K562 (cell line): ENCODE results near the gene BRPF1. TPM values are rescaled to one million over a fixed set of nuclear protein-coding genes. Genes with fewer than 3 reads are reported as not detected.

Source experiments
- BDP1 ChIP-seq: IDR thresholded peaks from 3 replicates; pipeline ENCODE4 v1.6.1; 2011; ENCODE audit not compliant: insufficient read length, insufficient read depth
- CBFB ChIP-seq: sonication (generic); formaldehyde crosslinking; IDR thresholded peaks from 2 replicates; pipeline ENCODE4 v1.4.0; 2020; ENCODE audit warnings: mild to moderate bottlenecking, missing genetic modification reagents
- CHD4 ChIP-seq: fragments of 200-600 bp; sonication (generic); IDR thresholded peaks from 3 replicates; pipeline ENCODE4 v1.6.1; 2012; ENCODE audit warnings: low read depth, mild to moderate bottlenecking, mixed read lengths, low read length, inconsistent platforms; ENCODE audit not compliant: insufficient read depth, insufficient replicate concordance, poor library complexity, severe bottlenecking
- ETV6 ChIP-seq, 3 experiments: fragments of 150-350 bp in 1 of 3; sonication (generic) in 1 of 3; formaldehyde crosslinking in 1 of 3; IDR thresholded peaks; 2 replicates each; pipeline versions ENCODE4 v1.6.1 to v1.8.0; 2014 to 2022; ENCODE audit warnings: borderline replicate concordance in 2 of 3, low read depth in 2 of 3, antibody characterized with exemption in 1 of 3, low read length in 1 of 3, mild to moderate bottlenecking in 1 of 3, missing genetic modification reagents in 1 of 3
- EZH2 ChIP-seq: IDR thresholded peaks from 2 replicates; pipeline ENCODE4 v1.6.1; 2012; ENCODE audit warnings: low read depth, mild to moderate bottlenecking, inconsistent platforms, low read length, borderline replicate concordance
- GTF2B ChIP-seq: IDR thresholded peaks from 2 replicates; pipeline ENCODE4 v1.6.1; 2011; ENCODE audit not compliant: insufficient read length; ENCODE audit errors: extremely low read depth
- HBP1 ChIP-seq: fragments of 450-650 bp; formaldehyde crosslinking; IDR thresholded peaks from 2 replicates; pipeline ENCODE4 v1.4.0; 2022; ENCODE audit warnings: missing genetic modification characterization
- HDAC8 ChIP-seq: fragments of 450-650 bp; IDR thresholded peaks from 2 replicates; pipeline ENCODE4 v1.6.1; 2016; ENCODE audit warnings: mild to moderate bottlenecking, missing genetic modification characterization, moderate library complexity, missing compliant biosample characterization
- NCOA2 ChIP-seq, 2 experiments: fragments of 450-650 bp; IDR thresholded peaks; 2 replicates each; pipeline ENCODE4 v1.6.1; 2018; ENCODE audit warnings: mild to moderate bottlenecking in 2 of 2, moderate library complexity in 1 of 2; ENCODE audit not compliant: partially characterized antibody in 2 of 2
- PHF21A ChIP-seq: fragments of 450-650 bp; IDR thresholded peaks from 2 replicates; pipeline ENCODE4 v1.6.1; 2017; ENCODE audit warnings: low read depth, borderline replicate concordance
- THRB ChIP-seq: fragments of 450-650 bp; formaldehyde crosslinking; conservative IDR thresholded peaks from 2 replicates; pipeline ENCODE4 v1.4.0; 2022; ENCODE audit warnings: mild to moderate bottlenecking, missing genetic modification characterization
- ZC3H11A ChIP-seq: IDR thresholded peaks from 2 replicates; pipeline ENCODE4 v1.6.1; 2012; ENCODE audit warnings: low read depth, low read length, improper control_type of control experiment
- ZNF212 ChIP-seq: fragments of 450-650 bp; formaldehyde crosslinking; IDR thresholded peaks from 2 replicates; pipeline ENCODE4 v1.4.0; 2020; ENCODE audit warnings: mild to moderate bottlenecking
- ZNF407 ChIP-seq: fragments of 450-650 bp; IDR thresholded peaks from 2 replicates; pipeline ENCODE4 v1.6.1; 2016; ENCODE audit warnings: low read depth
- ZNF584 ChIP-seq: fragments of 200-800 bp; sonication (Bioruptor generic); IDR thresholded peaks from 2 replicates; pipeline ENCODE4 v1.6.1; 2016; ENCODE audit warnings: low read depth, mild to moderate bottlenecking, missing genetic modification characterization, missing compliant biosample characterization
- ZNF668 ChIP-seq: fragments of 250-450 bp; sonication (Bioruptor Pico); IDR thresholded peaks from 2 replicates; pipeline ENCODE4 v1.8.0; 2022; ENCODE audit warnings: mild to moderate bottlenecking, inconsistent platforms
- polyA plus RNA-seq, 8 experiments: library from polyadenylated mRNA; depleted of rRNA in 4 of 8; stranded (reverse) in 5 of 8; unstranded in 3 of 8; fragments of >200 nt; fragmentation: Nextera tagmentation in 2 of 8; fragmentation: Illumina TruSeq in 1 of 8; extraction: Ambion mirVana in 2 of 8; extraction: Trizol in 1 of 8; gene quantifications; 2 replicates each; pipeline versions ENCODE4 v1.2.1 to v1.2.3, GENCODE V29; 2011 to 2014; ENCODE audit warnings: inconsistent platforms in 1 of 8, missing spikeins in 1 of 8
- total RNA-seq, 7 experiments: library from RNA; depleted of rRNA in 6 of 7; stranded (reverse); fragments of >200 nt in 6 of 7; fragmentation: Illumina TruSeq in 2 of 7; extraction: Trizol in 2 of 7; gene quantifications; 2 replicates each; pipeline versions ENCODE4 v1.2.1 to v1.2.3, GENCODE V29; 2011 to 2021; ENCODE audit warnings: low replicate concordance in 1 of 7

The BRPF1 gene
- total and polyA plus RNA-seq, 9 of the 15 experiments (the other 6 are each of a cell fraction or from before 2014, with no cell fraction given), result 1.1 to 40.2 (median 23.5) TPM

- TF ChIP-seq THRB, result 0 out of 2 replicates have a peak, but pooled peaks have one; percentile 53
- TF ChIP-seq BDP1, result no peak
- no peak for TF ChIP-seq NCOA2 (IDR thresholded peaks at IDR 0.05; ENCODE audit: partially characterized antibody in 2 of 2)
- no peak for TF ChIP-seq ZC3H11A
- no peak for TF ChIP-seq ZNF212
- no peak for TF ChIP-seq ETV6 (IDR thresholded peaks at IDR 0.05; ENCODE audit: borderline replicate concordance in 1 of 2, low read depth in 2 of 2, low read length in 1 of 2)
- TF ChIP-seq ETV6 (CRISPR knock-in tag; IDR thresholded peaks at IDR 0.05; ENCODE audit: borderline replicate concordance), result no peak
- TF ChIP-seq ZNF668 (CRISPR knock-in tag), result no peak
- no peak for TF ChIP-seq GTF2B
- no peak for TF ChIP-seq CBFB (CRISPR knock-in tag)
- TF ChIP-seq ZNF407, result no peak
- TF ChIP-seq EZH2, result no peak
- TF ChIP-seq CHD4, result no peak
- TF ChIP-seq HDAC8, result no peak
- peak; percentile 91 for TF ChIP-seq HBP1
- no peak for TF ChIP-seq PHF21A
- TF ChIP-seq ZNF584 (CRISPR knock-in tag), result no peak
Observed at GRCh38 chr3:9769012-9769411, 37.5 kb downstream of the BRPF1 start (continued).
